B cell (primary cell): ENCODE measurements around the gene CAMK1. TPM values are rescaled to one million over a fixed set of nuclear protein-coding genes. Genes with fewer than 3 reads are reported as not detected.

Experiments used
- ATAC-seq: fragments of 200-7000 bp; cut with Tn5 transposase; one replicate; pipeline ENCODE4 v1.10.0; 2021; ENCODE audit warnings: low read depth, mild to moderate bottlenecking, moderate number of reproducible peaks, moderate library complexity
- CTCF ChIA-PET: fragments of 350-600 bp; sonication (Branson Sonifier 250); formaldehyde crosslinking; loops from one replicate; lab custom pipeline; 2021; ENCODE audit warnings: antibody characterized with exemption, inconsistent platforms; lab: Charles Lee
- POLR2A ChIA-PET: fragments of 350-600 bp; sonication (Branson Sonifier 250); formaldehyde crosslinking; loops from one replicate; lab custom pipeline; 2021; ENCODE audit warnings: antibody characterized with exemption; lab: Charles Lee
- DNase-seq: peaks from one replicate; pipeline ENCODE4 v3.0.0; 2013
- H2AFZ ChIP-seq: 2 replicates; pipeline ENCODE4 v1.6.1; 2012; ENCODE audit warnings: mild to moderate bottlenecking, low read depth, low read length; ENCODE audit not compliant: insufficient read depth, poor library complexity, severe bottlenecking
- H3K27ac ChIP-seq, 2 donors: 1 replicate in 1 of 2; 2 replicates in 1 of 2; pipeline ENCODE4 v1.5.1; 2012 to 2013; ENCODE audit warnings: low read length in 2 of 2, mild to moderate bottlenecking in 2 of 2, moderate library complexity in 1 of 2
- H3K27me3 ChIP-seq, 4 experiments: fragments of 200-600 bp in 1 of 4; sonication (generic) in 1 of 4; replicated peaks in 1 of 4; 1 replicate in 2 of 4; 2 replicates in 2 of 4; pipeline versions ENCODE4 v1.6.1 to v1.7.0; 2013 to 2016; ENCODE audit warnings: low read length in 3 of 4, mild to moderate bottlenecking in 2 of 4, mixed read lengths in 1 of 4, moderate library complexity in 1 of 4; ENCODE audit not compliant: insufficient read depth in 4 of 4, control insufficient read depth in 3 of 4; ENCODE audit errors: control extremely low read depth in 1 of 4
- H3K36me3 ChIP-seq, 2 experiments: replicated peaks in 1 of 2; 1 replicate in 1 of 2; 2 replicates in 1 of 2; pipeline versions ENCODE4 v1.6.1 to v1.7.1; 2013; ENCODE audit warnings: low read length in 1 of 2; ENCODE audit not compliant: insufficient read depth in 2 of 2, control insufficient read depth in 1 of 2; ENCODE audit errors: control extremely low read depth in 1 of 2, extremely low read depth in 1 of 2
- H3K4me1 ChIP-seq, 2 donors: fragments of 200-600 bp in 1 of 2; sonication (generic) in 1 of 2; 1 replicate in 1 of 2; 2 replicates in 1 of 2; pipeline versions ENCODE4 v1.5.1 to v1.6.1; 2013 to 2017; ENCODE audit warnings: low read length in 2 of 2; ENCODE audit not compliant: control insufficient read depth in 2 of 2, insufficient read depth in 2 of 2
- H3K4me2 ChIP-seq: replicated peaks from 2 replicates; pipeline ENCODE3; 2012; ENCODE audit warnings: mild to moderate bottlenecking, low read depth, low read length; ENCODE audit not compliant: poor library complexity, severe bottlenecking
- H3K4me3 ChIP-seq, 5 experiments: fragments of 200-600 bp in 1 of 5; sonication (generic) in 1 of 5; 1 replicate in 3 of 5; 2 replicates in 2 of 5; pipeline versions ENCODE4 v1.5.1 to v1.7.0; 2011 to 2016; ENCODE audit warnings: low read length in 4 of 5, mild to moderate bottlenecking in 4 of 5, low read depth in 2 of 5, control low read depth in 1 of 5, moderate library complexity in 1 of 5; ENCODE audit not compliant: insufficient read depth in 1 of 5; ENCODE audit errors: control extremely low read depth in 1 of 5, extremely low read depth in 1 of 5
- H3K79me2 ChIP-seq: fragments of 200-600 bp; sonication (generic); one replicate; pipeline ENCODE4 v1.6.0; 2016; ENCODE audit warnings: low read length; ENCODE audit not compliant: control insufficient read depth, insufficient read depth
- H3K9ac ChIP-seq: fragments of 200-600 bp; sonication (generic); 2 replicates; pipeline ENCODE4 v1.6.1; 2017; ENCODE audit warnings: mild to moderate bottlenecking, low read length, moderate library complexity
- H3K9me3 ChIP-seq, 3 donors: one replicate each; pipeline versions ENCODE4 v1.6.1 to v1.7.1; 2013; ENCODE audit warnings: low read length in 2 of 3; ENCODE audit not compliant: control insufficient read depth in 2 of 3, insufficient read depth in 1 of 3; ENCODE audit errors: control extremely low read depth in 1 of 3
- H4K20me1 ChIP-seq: 2 replicates; pipeline ENCODE4 v1.6.0; 2012; ENCODE audit warnings: mild to moderate bottlenecking, low read length; ENCODE audit not compliant: insufficient read depth, control insufficient read depth, poor library complexity, severe bottlenecking
- H3K27ac Mint-ChIP-seq: one replicate; pipeline ENCODE4 v1.8.0; 2021; ENCODE audit warnings: mixed read lengths
- H3K27me3 Mint-ChIP-seq: one replicate; pipeline ENCODE4 v1.8.0; 2021; ENCODE audit warnings: mixed read lengths
- H3K4me1 Mint-ChIP-seq: one replicate; pipeline ENCODE4 v1.8.0; 2021; ENCODE audit warnings: mixed read lengths
- H3K4me3 Mint-ChIP-seq: one replicate; pipeline ENCODE4 v1.8.0; 2021; ENCODE audit warnings: mixed read lengths
- H3K9me3 Mint-ChIP-seq: one replicate; pipeline ENCODE4 v1.8.0; 2022; ENCODE audit warnings: mixed read lengths; ENCODE audit not compliant: insufficient read depth
- CTCF ChIP-seq: fragments of 200-600 bp; IDR thresholded peaks from one replicate; pipeline ENCODE4 v1.8.0; 2022; ENCODE audit warnings: antibody characterized with exemption, mild to moderate bottlenecking
- EZH2 ChIP-seq: IDR thresholded peaks from 2 replicates; pipeline ENCODE4 v1.6.1; 2012; ENCODE audit warnings: borderline replicate concordance, low read depth, mild to moderate bottlenecking, moderate library complexity, low read length; ENCODE audit not compliant: insufficient read depth, poor library complexity, severe bottlenecking
- WGBS: methylation state at CpG from one replicate; pipeline ENCODE4 v1.1.5; 2013; ENCODE audit warnings: missing lambda C conversion rate; ENCODE audit not compliant: insufficient coverage; 5-methylcytosine and 5-hydroxymethylcytosine counted together
- intact Hi-C: fragments of 100-400 bp; cut with micrococcal nuclease; formaldehyde crosslinking; loops from one replicate; pipeline ENCODE4 v1.10.0; 2022
- polyA plus RNA-seq: library from polyadenylated mRNA; depleted of rRNA; stranded (reverse); fragments of >200 nt; gene quantifications from 2 replicates; pipeline ENCODE4 v1.2.3, GENCODE V29; 2012
- total RNA-seq, 2 donors: library from RNA; stranded (reverse); fragments of 120-200 nt in 1 of 2; gene quantifications; 1 replicate in 1 of 2; 2 replicates in 1 of 2; pipeline versions ENCODE4 v1.2.3 to v1.2.4, GENCODE V29; 2013 to 2022

The CAMK1 gene
- total and polyA plus RNA-seq, 2 donors (not counting 1 experiment from before 2014, with no cell fraction given), result 0.57 to 0.82 TPM

DNA sequence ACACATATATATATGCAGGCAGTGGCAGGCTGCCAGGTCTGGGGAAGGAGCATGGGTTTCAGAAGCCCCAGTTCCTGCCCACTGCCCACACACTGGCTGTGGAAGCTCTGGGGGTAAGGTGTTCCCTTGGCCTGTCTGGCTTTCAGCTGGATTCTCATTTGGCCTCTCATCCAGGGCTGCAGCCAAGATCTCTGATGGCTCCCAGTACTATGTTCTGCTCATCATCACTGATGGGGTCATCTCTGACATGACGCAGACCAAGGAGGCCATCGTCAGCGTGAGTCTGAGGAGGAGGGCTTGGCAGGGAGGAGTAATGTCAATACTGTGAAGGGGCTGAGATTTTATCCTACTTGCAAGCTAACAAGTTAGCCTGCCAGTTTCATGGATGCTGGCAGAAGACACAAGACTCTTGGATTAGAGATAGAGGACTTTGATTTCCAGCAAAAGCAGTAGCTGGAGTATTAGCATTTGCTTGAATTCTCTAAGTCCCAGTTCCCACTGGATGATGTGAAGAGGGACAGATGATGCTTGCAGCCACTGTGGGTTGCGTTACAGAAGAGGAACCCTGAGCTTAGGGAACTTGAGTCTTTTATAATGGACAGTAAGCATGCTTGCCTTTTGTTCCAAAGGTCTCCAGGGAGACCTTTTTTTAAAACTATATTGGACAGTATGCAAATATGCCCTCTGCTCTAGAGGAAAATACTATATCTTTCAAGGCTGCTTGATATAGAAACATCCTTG, 43.8 kb downstream of the CAMK1 start:
- CTCF ChIA-PET, result interaction anchor here (1.4 to 4.3 kb wide), 5 partner anchors 19 to 222 kb away, joined by 4 to 28 read pairs (median 7); partner anchors contain the start of genes MTMR14 and OGG1
- no peak for TF ChIP-seq EZH2
- no peak for TF ChIP-seq CTCF
- intact Hi-C loops, result no loop called here

GRCh38 chr3:9721700-9722060, 48.1 kb downstream of the CAMK1 start:
- intact Hi-C loops, result no loop called here
- Histone ChIP-seq H3K79me2 (no peaks in the 10 kb centered on the region), H3K4me3 (no peak overlapping the region), H3K27ac (peak overlapping the region in 1 of 2 donors; percentile 1), H3K9ac (no peak overlapping the region), H3K36me3 (no peaks in the 10 kb centered on the region), H3K4me2 (peak overlapping the region; percentile 44), H2AFZ (peak overlapping the region; percentile 62), H3K4me1 (peaks cover 10 to 16% of the 10 kb centered on the region in 2 donors), H4K20me1 (no peaks in the 10 kb centered on the region), H3K27me3 (no peaks in the 10 kb centered on the region), H3K9me3 (no peaks in the 10 kb centered on the region)
- Mint-ChIP-seq H3K4me1 (peaks cover 23% of the 10 kb centered on the region), H3K27me3 (no peaks in the 10 kb centered on the region), H3K4me3 (no peak overlapping the region), H3K9me3 (no peaks in the 10 kb centered on the region), H3K27ac (peak overlapping the region; percentile 80)
- CTCF ChIA-PET, result interaction anchor here (1.2 to 1.9 kb wide), 3 partner anchors 9 to 369 kb away, joined by 4 to 11 read pairs (median 4); no protein-coding TSS in a partner anchor
- DNase-seq, result no peak
- 50% methylated on average over 2 of the region's 2 CpGs for WGBS
- POLR2A ChIA-PET, result no interaction called here
- TF ChIP-seq CTCF, result no peak
- TF ChIP-seq EZH2, result no peak
- ATAC-seq, result peak; percentile 28

More for the DNA sequence above, 43.8 kb downstream of the CAMK1 start:
- Mint-ChIP-seq H3K27ac (no peak overlapping the region), H3K27me3 (no peaks in the 10 kb centered on the region), H3K4me1 (peaks cover 40% of the 10 kb centered on the region), H3K4me3 (no peak overlapping the region), H3K9me3 (no peaks in the 10 kb centered on the region)
- peaks cover 23 to 30% of the 10 kb centered on the region in 2 donors for H3K4me1 ChIP-seq
- H3K36me3 ChIP-seq, result no peaks in the 10 kb centered on the region
- WGBS, result 100% methylated on average over 3 of the region's 4 CpGs
- ATAC-seq (no peak), DNase-seq (no peak)
- no peak overlapping the region for H3K4me3 ChIP-seq
- H2AFZ ChIP-seq, result no peak overlapping the region
- H3K27me3 ChIP-seq, result no peaks in the 10 kb centered on the region
- H4K20me1 ChIP-seq, result no peaks in the 10 kb centered on the region
- no peaks in the 10 kb centered on the region for H3K9me3 ChIP-seq
- no peak overlapping the region for H3K27ac ChIP-seq
- peaks cover 19% of the 10 kb centered on the region for H3K79me2 ChIP-seq
- POLR2A ChIA-PET, result no interaction called here
- H3K9ac ChIP-seq, result no peak overlapping the region
- H3K4me2 ChIP-seq, result no peak overlapping the region
